GM23338 (cell line): Measurements from ENCODE around the gene RPA3. TPM values are rescaled to one million over a fixed set of nuclear protein-coding genes. Genes with fewer than 3 reads are reported as not detected.

ENCODE experiments used
- ATAC-seq: fragments of 200-7000 bp; cut with Tn5 transposase; 3 replicates; pipeline ENCODE4 v1.9.1; 2020
- DNase-seq: peaks from one replicate; pipeline ENCODE4 v3.0.0-alpha.2; 2015; ENCODE audit warnings: low spot score
- H2AFZ ChIP-seq: fragments of 200-600 bp; sonication (generic); 2 replicates; pipeline ENCODE4 v1.8.0; 2016; ENCODE audit warnings: antibody characterized with exemption, mild to moderate bottlenecking, moderate library complexity
- H3F3A ChIP-seq: fragments of 200-600 bp; sonication (generic); replicated peaks from 2 replicates; pipeline ENCODE4 v1.8.0; 2017; ENCODE audit warnings: antibody characterized with exemption, mixed run types, low read depth
- H3K27ac ChIP-seq: fragments of 200-600 bp; sonication (generic); 2 replicates; pipeline ENCODE4 v1.6.1; 2016; ENCODE audit warnings: low read depth
- H3K27me3 ChIP-seq: fragments of 200-600 bp; sonication (generic); 2 replicates; pipeline ENCODE4 v1.8.0; 2016; ENCODE audit warnings: mild to moderate bottlenecking, mixed run types, moderate library complexity; ENCODE audit not compliant: insufficient read depth
- H3K36me3 ChIP-seq: fragments of 200-600 bp; sonication (generic); 2 replicates; pipeline ENCODE4 v1.8.0; 2016; ENCODE audit warnings: mild to moderate bottlenecking; ENCODE audit not compliant: insufficient read depth
- H3K4me1 ChIP-seq: fragments of 200-600 bp; sonication (generic); 2 replicates; pipeline ENCODE4 v1.8.0; 2016; ENCODE audit warnings: mild to moderate bottlenecking, moderate library complexity; ENCODE audit not compliant: insufficient read depth
- H3K4me2 ChIP-seq: fragments of 200-600 bp; sonication (generic); 2 replicates; pipeline ENCODE4 v1.7.1; 2017; ENCODE audit warnings: mixed run types
- H3K4me3 ChIP-seq: fragments of 200-600 bp; sonication (generic); 2 replicates; pipeline ENCODE4 v1.6.1; 2016; ENCODE audit warnings: mixed run types
- H3K79me2 ChIP-seq: fragments of 200-600 bp; sonication (generic); replicated peaks from 2 replicates; pipeline ENCODE4 v1.8.0; 2017; ENCODE audit warnings: mild to moderate bottlenecking; ENCODE audit not compliant: insufficient read depth
- H3K9me2 ChIP-seq: fragments of 200-600 bp; sonication (generic); 2 replicates; pipeline ENCODE4 v1.8.0; 2017; ENCODE audit not compliant: insufficient read depth
- H4K20me1 ChIP-seq: fragments of 200-600 bp; sonication (generic); replicated peaks from 2 replicates; pipeline ENCODE4 v1.8.0; 2017; ENCODE audit warnings: mild to moderate bottlenecking; ENCODE audit not compliant: insufficient read depth
- H3K27ac Mint-ChIP-seq: 2 replicates; pipeline ENCODE4 v1.8.0; 2020; ENCODE audit warnings: inconsistent platforms, mild to moderate bottlenecking, moderate library complexity, mixed read lengths
- H3K27me3 Mint-ChIP-seq: 3 replicates; pipeline ENCODE4 v1.8.0; 2022; ENCODE audit warnings: low read depth, mild to moderate bottlenecking, moderate library complexity, mixed read lengths, inconsistent platforms; ENCODE audit not compliant: insufficient read depth, poor library complexity
- H3K36me3 Mint-ChIP-seq: 3 replicates; pipeline ENCODE4 v1.8.0; 2021; ENCODE audit warnings: low read depth, mild to moderate bottlenecking, inconsistent platforms, moderate library complexity, mixed read lengths
- H3K4me1 Mint-ChIP-seq: 3 replicates; pipeline ENCODE4 v1.8.0; 2020; ENCODE audit warnings: mild to moderate bottlenecking, inconsistent platforms, mixed read lengths
- H3K4me3 Mint-ChIP-seq: 3 replicates; pipeline ENCODE4 v1.8.0; 2021; ENCODE audit warnings: moderate library complexity, mild to moderate bottlenecking, inconsistent platforms, mixed read lengths
- H3K9me3 Mint-ChIP-seq: 3 replicates; pipeline ENCODE4 v1.8.0; 2020; ENCODE audit warnings: moderate library complexity, mild to moderate bottlenecking, inconsistent platforms, mixed read lengths
- CREB1 ChIP-seq: fragments of 250-450 bp; sonication (Bioruptor Pico); IDR thresholded peaks from 2 replicates; pipeline ENCODE4 v1.5.0; 2020; ENCODE audit warnings: low read depth, mild to moderate bottlenecking, moderate library complexity
- EZH2phosphoT487 ChIP-seq: fragments of 200-600 bp; sonication (generic); IDR thresholded peaks from one replicate; pipeline ENCODE4 v1.8.1; 2018; ENCODE audit warnings: antibody characterized with exemption; ENCODE audit not compliant: unreplicated experiment
- JUNB ChIP-seq: IDR thresholded peaks from one replicate; pipeline ENCODE4 v1.6.1; 2016; ENCODE audit warnings: antibody characterized with exemption; ENCODE audit not compliant: unreplicated experiment
- NANOG ChIP-seq: IDR thresholded peaks from 2 replicates; pipeline ENCODE4 v1.6.1; 2016; ENCODE audit warnings: antibody characterized with exemption, borderline replicate concordance
- ZNF331 ChIP-seq: fragments of 250-450 bp; sonication (Bioruptor Pico); IDR thresholded peaks from 2 replicates; pipeline ENCODE4 v1.5.0; 2020; ENCODE audit warnings: low read depth, mild to moderate bottlenecking, moderate library complexity
- polyA plus RNA-seq: library from polyadenylated mRNA; unstranded; fragments of >200 nt; fragmentation: Nextera tagmentation; extraction: Ambion mirVana; gene quantifications from 2 replicates; pipeline ENCODE4 v1.2.1, GENCODE V29; 2016
- total RNA-seq: library from RNA; depleted of rRNA; stranded (reverse); fragments of >200 nt; shearing (Covaris generic); gene quantifications from 2 replicates; pipeline ENCODE4 v1.2.3, GENCODE V29; 2014
- TF ChIP-seq, protein P1 (sequence below): IDR thresholded peaks from one replicate; pipeline ENCODE4 v1.6.1; 2018; ENCODE audit warnings: antibody characterized with exemption; ENCODE audit not compliant: unreplicated experiment
- TF ChIP-seq, protein P2 (sequence below): IDR thresholded peaks from 2 replicates; pipeline ENCODE4 v1.6.1; 2016; ENCODE audit warnings: antibody characterized with exemption
- TF ChIP-seq, protein P3 (sequence below): fragments of 250-450 bp; sonication (Bioruptor Pico); IDR thresholded peaks from 2 replicates; pipeline ENCODE4 v1.5.0; 2020; ENCODE audit warnings: mild to moderate bottlenecking, moderate library complexity

Gene RPA3
- total and polyA plus RNA-seq, 2 experiments from 2014 or later: 74.9 to 287 TPM

DNA sequence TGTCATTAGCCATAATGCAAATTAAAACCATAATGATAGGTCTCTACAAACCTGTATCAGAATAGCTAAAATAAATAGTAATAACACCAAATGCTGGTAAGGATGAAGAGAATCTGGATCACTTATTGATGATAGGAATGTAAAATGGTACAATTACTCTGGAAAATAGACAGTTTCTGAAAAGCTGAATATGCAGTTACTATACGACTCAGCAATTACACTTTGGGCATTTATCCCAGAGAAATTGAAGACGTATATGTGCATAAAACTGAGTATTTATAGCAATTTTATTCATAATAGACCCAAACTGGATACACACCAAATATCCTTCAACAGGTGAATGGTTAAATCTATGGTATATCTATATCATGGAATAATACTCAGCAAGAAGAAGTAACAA is 7.9 kb downstream of the RPA3 start (continued):
- TF ChIP-seq, protein P1, sequence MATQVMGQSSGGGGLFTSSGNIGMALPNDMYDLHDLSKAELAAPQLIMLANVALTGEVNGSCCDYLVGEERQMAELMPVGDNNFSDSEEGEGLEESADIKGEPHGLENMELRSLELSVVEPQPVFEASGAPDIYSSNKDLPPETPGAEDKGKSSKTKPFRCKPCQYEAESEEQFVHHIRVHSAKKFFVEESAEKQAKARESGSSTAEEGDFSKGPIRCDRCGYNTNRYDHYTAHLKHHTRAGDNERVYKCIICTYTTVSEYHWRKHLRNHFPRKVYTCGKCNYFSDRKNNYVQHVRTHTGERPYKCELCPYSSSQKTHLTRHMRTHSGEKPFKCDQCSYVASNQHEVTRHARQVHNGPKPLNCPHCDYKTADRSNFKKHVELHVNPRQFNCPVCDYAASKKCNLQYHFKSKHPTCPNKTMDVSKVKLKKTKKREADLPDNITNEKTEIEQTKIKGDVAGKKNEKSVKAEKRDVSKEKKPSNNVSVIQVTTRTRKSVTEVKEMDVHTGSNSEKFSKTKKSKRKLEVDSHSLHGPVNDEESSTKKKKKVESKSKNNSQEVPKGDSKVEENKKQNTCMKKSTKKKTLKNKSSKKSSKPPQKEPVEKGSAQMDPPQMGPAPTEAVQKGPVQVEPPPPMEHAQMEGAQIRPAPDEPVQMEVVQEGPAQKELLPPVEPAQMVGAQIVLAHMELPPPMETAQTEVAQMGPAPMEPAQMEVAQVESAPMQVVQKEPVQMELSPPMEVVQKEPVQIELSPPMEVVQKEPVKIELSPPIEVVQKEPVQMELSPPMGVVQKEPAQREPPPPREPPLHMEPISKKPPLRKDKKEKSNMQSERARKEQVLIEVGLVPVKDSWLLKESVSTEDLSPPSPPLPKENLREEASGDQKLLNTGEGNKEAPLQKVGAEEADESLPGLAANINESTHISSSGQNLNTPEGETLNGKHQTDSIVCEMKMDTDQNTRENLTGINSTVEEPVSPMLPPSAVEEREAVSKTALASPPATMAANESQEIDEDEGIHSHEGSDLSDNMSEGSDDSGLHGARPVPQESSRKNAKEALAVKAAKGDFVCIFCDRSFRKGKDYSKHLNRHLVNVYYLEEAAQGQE: no peak
- TF ChIP-seq CREB1 (CRISPR knock-in tag) (no peak), NANOG (no peak)

DNA sequence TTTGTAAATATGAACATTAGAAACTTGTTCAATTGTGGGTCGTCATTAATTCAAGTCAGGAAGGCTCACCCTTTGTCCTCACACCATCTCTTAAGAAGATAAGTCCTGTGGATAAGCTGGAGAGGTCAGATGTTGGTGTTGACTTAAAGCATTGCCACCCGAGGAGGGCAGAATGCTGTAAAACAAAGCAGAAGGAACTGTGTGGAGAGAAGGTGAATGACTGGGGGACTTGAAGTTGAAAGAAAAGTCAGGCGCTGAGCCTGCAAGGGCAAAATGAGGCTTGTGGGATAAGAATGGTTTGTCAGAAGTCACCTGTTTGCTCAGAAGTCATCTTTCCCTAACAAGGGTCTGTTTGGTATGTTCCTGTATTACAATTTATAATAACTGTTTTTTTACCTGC is 9.1 kb downstream of the RPA3 start:
- H3K27me3 Mint-ChIP-seq: no peaks in the 10 kb centered on the region
- DNase-seq (peak; percentile 74), ATAC-seq (peak; percentile 97)
- no peaks in the 10 kb centered on the region for H3K36me3 ChIP-seq
- no peaks in the 10 kb centered on the region for H3F3A ChIP-seq
- H3K27ac Mint-ChIP-seq: peak overlapping the region; percentile 78
- no peaks in the 10 kb centered on the region for H3K9me3 Mint-ChIP-seq
- H3K36me3 Mint-ChIP-seq: no peaks in the 10 kb centered on the region
- no peaks in the 10 kb centered on the region for H3K27me3 ChIP-seq
- no peak overlapping the region for H3K4me3 ChIP-seq
- peak overlapping the region; percentile 63 for H3K4me2 ChIP-seq
- peak overlapping the region; percentile 6; the same call in 1 of the 3 replicates for H3K4me3 Mint-ChIP-seq
- H3K27ac ChIP-seq: peak overlapping the region; percentile 41; the same call in 1 of the 2 replicates
- no peak overlapping the region for H2AFZ ChIP-seq
- H3K79me2 ChIP-seq: no peaks in the 10 kb centered on the region
- H3K4me1 Mint-ChIP-seq: peaks cover 46% of the 10 kb centered on the region
- H3K9me2 ChIP-seq: no peaks in the 10 kb centered on the region
- peaks cover 44% of the 10 kb centered on the region for H3K4me1 ChIP-seq
- H4K20me1 ChIP-seq: no peaks in the 10 kb centered on the region
- TF ChIP-seq JUNB (no peak), EZH2phosphoT487 (no peak), ZNF331 (no peak), CREB1 (CRISPR knock-in tag) (no peak), NANOG (no peak)
- TF ChIP-seq, protein P2, sequence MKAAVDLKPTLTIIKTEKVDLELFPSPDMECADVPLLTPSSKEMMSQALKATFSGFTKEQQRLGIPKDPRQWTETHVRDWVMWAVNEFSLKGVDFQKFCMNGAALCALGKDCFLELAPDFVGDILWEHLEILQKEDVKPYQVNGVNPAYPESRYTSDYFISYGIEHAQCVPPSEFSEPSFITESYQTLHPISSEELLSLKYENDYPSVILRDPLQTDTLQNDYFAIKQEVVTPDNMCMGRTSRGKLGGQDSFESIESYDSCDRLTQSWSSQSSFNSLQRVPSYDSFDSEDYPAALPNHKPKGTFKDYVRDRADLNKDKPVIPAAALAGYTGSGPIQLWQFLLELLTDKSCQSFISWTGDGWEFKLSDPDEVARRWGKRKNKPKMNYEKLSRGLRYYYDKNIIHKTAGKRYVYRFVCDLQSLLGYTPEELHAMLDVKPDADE: no peak
- TF ChIP-seq, protein P3, sequence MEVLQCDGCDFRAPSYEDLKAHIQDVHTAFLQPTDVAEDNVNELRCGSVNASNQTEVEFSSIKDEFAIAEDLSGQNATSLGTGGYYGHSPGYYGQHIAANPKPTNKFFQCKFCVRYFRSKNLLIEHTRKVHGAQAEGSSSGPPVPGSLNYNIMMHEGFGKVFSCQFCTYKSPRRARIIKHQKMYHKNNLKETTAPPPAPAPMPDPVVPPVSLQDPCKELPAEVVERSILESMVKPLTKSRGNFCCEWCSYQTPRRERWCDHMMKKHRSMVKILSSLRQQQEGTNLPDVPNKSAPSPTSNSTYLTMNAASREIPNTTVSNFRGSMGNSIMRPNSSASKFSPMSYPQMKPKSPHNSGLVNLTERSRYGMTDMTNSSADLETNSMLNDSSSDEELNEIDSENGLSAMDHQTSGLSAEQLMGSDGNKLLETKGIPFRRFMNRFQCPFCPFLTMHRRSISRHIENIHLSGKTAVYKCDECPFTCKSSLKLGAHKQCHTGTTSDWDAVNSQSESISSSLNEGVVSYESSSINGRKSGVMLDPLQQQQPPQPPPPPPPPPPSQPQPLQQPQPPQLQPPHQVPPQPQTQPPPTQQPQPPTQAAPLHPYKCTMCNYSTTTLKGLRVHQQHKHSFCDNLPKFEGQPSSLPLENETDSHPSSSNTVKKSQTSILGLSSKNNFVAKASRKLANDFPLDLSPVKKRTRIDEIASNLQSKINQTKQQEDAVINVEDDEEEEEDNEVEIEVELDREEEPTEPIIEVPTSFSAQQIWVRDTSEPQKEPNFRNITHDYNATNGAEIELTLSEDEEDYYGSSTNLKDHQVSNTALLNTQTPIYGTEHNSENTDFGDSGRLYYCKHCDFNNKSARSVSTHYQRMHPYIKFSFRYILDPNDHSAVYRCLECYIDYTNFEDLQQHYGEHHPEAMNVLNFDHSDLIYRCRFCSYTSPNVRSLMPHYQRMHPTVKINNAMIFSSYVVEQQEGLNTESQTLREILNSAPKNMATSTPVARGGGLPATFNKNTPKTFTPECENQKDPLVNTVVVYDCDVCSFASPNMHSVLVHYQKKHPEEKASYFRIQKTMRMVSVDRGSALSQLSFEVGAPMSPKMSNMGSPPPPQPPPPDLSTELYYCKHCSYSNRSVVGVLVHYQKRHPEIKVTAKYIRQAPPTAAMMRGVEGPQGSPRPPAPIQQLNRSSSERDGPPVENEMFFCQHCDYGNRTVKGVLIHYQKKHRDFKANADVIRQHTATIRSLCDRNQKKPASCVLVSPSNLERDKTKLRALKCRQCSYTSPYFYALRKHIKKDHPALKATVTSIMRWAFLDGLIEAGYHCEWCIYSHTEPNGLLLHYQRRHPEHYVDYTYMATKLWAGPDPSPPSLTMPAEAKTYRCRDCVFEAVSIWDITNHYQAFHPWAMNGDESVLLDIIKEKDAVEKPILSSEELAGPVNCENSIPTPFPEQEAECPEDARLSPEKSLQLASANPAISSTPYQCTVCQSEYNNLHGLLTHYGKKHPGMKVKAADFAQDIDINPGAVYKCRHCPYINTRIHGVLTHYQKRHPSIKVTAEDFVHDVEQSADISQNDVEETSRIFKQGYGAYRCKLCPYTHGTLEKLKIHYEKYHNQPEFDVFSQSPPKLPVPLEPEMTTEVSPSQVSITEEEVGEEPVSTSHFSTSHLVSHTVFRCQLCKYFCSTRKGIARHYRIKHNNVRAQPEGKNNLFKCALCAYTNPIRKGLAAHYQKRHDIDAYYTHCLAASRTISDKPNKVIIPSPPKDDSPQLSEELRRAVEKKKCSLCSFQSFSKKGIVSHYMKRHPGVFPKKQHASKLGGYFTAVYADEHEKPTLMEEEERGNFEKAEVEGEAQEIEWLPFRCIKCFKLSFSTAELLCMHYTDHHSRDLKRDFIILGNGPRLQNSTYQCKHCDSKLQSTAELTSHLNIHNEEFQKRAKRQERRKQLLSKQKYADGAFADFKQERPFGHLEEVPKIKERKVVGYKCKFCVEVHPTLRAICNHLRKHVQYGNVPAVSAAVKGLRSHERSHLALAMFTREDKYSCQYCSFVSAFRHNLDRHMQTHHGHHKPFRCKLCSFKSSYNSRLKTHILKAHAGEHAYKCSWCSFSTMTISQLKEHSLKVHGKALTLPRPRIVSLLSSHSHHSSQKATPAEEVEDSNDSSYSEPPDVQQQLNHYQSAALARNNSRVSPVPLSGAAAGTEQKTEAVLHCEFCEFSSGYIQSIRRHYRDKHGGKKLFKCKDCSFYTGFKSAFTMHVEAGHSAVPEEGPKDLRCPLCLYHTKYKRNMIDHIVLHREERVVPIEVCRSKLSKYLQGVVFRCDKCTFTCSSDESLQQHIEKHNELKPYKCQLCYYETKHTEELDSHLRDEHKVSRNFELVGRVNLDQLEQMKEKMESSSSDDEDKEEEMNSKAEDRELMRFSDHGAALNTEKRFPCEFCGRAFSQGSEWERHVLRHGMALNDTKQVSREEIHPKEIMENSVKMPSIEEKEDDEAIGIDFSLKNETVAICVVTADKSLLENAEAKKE (CRISPR knock-in tag): peak; percentile 78; the same call in 1 of the 2 replicates
- TF ChIP-seq, protein P1: no peak
